HG02571 (cell line): ENCODE measurements around the gene DGCR6.
"Not testable (repeated sequence)": the region's sequence is repeated elsewhere in the genome, so short reads cannot be mapped to it uniquely, and the experiment has no call there.

Experiments used
- ATAC-seq: cut with Tn5 transposase; IDR thresholded peaks from one replicate; pipeline ENCODE4 v1.9.1; 2021; ENCODE audit warnings: mild to moderate bottlenecking, moderate library complexity; ENCODE audit not compliant: unreplicated experiment

DGCR6 gene

DNA sequence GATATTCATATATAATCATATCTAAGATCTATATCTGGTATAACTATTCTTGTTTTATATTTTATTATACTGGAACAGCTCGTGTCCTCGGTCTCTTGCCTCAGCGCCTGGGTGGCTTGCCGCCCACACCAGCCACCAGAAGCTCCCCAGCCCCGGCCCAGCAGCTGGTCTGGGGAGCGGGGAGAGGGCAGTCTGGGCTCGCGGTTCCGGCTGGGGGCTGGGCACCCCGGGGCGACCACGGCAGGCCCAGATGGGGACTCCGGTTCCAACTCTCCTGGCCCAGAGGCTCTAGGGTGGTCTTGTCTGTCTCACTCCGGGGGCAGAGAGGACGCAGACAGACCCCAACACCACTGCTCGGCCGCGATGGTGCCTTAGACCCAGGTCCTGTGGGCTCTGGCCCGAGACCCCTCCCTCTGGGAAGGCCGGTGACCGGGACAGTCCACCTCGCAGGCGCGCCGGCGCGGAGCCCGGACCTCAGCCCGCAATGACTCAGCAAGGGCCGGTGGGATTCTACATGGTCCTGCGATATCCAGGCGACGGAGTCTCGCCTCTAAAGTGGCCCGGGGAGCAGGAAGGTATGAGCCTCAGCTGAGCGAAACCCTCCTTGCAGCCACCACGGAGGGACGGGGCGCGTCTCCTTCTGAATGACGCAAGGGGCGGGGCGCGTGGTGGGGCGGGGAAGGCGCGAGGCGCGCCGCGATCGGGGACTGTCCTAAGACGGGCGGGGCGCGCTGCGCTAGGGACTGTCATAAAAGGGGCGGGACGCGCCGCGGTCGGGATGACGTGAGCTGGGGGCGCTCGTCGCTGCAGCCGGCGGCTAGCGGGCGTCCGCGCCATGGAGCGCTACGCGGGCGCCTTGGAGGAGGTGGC lies at the start of gene DGCR6:
Gene DGCR6, plus strand, starts transcription at position 781 of the 870 bp plus-strand sequence. Its CDS starts 55 bp downstream, at position 836.
- ATAC-seq, result peak; percentile 66

DNA sequence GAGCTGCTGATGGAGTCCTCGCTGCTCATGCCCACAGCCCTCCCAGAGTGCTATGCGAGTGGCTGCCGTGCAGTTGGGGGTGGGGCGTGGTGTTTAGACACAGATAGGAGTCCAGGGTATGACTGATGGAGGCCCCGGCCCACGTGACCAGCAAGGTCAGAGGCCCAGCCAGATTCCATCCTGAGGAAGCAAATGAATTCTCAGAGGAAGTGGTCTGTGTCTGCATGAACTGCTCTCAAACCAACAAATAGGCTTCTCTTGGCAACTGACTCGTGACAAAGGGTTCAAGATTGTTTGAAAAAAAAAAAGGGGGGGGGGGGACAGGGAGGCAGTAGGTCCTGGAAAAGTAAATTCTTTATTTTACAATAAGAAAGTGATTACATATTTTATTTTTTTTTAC lies 46.8 kb upstream of the DGCR6 start:
- ATAC-seq, result not testable (repeated sequence)

DNA sequence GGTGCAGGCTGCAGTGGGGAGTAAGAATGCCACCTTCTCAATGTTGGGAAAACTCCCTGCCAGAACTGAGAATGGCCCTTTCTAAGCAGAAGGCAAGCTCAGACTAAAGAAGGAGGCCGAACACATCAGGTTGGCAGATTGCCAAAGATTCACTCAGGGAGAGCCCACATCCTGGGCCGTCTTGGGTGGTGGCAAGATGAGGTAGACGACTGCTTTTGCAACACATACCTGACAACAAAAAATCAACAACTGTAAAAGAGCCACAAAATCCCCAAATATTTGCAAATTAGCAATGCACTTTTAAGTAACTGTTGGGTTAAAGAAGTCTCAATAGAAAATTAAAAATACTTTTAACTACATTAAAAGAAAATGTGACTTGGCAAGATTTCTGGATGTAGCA lies 24.9 kb upstream of the DGCR6 start:
- ATAC-seq, result not testable (repeated sequence)

DNA sequence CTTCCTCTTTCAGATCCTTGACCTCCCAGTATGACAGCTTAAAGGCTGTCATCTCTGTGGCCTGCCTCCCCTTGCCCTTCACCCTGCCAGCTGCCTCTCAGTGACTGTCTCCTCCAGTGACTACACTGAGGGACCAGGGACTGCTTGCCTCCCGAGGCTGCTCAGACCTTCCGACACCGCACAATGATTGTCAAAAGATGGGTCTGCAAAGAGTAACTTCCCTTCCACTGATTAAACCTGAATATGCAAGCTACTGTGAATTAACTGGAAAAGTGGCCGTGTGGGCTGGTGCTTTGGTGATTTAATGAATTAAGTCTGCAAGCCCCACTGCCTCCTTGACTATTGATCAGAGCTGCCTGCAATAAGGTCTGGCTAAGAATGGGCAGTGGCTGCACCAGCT lies 21.7 kb upstream of the DGCR6 start:
- not testable (repeated sequence) for ATAC-seq

DNA sequence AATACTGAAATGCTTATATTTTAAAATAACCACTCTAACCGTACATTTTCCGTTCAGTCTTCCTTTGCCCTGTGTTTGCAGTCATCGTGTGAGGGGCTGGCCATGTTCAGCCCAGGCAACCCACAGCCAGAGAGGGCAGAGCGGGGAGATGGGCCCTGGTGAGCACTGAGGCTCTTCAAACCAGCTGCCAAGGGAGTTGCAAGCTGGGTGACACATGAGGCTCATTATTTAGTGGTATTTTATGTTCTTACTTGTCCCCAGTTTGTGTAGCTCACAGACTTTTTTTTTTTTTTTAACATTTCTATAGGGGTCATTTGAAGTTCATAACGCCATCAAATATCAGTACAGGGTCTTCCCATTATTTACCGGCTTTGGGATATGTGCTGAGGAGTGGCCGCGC lies 18.0 kb upstream of the DGCR6 start:
- no peak for ATAC-seq

DNA sequence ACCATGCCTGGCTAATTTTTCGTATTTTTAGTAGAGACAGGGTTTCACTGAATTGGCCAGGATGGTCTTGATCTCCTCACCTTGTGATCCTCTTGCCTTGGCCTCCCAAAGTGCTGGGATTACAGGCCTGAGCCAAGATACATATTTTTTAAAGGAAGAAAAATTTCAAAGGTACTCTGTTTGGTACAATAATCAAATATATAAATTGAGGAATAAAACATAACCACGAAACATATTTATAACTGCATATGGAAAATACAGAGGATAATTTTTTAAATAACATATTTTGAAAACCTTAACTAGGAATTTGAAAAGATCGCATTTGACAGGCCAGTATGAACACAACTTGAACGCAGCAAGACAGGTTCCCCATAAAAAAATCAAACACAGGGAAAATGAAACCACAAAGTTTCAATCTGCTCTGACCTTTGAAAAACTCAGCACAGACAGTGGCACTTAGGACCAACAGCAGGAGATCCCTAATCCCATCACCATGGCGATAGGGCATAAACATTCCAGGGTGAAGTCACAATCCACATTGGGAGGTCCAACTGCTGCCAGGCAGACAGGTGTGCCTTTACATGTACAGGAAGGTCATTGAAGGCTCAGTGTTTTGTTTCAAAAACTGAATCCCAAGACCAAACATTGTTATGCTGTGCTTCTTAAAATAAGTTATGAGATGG lies 15.5 kb upstream of the DGCR6 start:
- ATAC-seq, result not testable (repeated sequence)

DNA sequence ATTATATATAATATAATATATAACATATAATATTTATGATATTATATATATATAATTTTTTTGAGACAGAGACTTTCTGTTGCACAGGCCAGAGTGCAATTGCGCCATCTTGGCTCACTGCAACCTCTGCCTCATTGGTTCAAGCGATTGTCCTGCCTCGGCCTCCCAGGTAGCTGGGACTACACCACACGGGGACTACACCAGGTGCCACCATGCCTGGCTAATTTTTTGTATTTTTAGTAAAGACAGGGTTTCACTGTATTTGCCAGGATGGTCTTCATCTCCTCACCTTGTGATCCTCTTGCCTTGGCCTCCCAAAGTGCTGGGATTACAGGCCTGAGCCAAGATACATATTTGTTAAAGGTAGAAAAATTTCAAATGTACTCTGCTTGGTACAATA lies 12.3 kb upstream of the DGCR6 start:
- not testable (repeated sequence) for ATAC-seq

DNA sequence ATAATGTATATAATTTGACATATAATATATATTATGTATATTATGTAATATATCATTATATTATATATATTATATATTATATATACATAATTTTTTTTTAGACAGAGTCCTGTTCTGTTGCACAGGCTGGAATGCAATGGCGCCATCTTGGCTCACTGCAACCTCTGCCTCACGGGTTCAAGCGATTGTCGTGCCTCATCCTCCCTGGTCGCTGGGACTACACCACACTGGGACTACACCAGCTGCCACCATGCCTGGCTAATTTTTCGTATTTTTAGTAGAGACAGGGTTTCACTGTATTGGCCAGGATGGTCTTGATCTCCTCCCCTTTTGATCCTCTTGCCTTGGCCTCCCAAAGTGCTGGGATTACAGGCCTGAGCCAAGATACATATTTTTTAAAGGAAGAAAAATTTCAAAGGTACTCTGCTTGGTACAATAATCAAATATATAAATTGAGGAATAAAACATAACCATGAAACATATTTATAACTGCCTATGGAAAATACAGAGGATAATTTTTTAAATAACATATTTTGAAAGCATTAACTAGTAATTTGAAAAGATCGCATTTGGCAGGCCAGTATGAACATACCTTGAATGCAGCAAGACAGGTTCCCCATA lies 10.0 kb upstream of the DGCR6 start:
- ATAC-seq, result not testable (repeated sequence)

DNA sequence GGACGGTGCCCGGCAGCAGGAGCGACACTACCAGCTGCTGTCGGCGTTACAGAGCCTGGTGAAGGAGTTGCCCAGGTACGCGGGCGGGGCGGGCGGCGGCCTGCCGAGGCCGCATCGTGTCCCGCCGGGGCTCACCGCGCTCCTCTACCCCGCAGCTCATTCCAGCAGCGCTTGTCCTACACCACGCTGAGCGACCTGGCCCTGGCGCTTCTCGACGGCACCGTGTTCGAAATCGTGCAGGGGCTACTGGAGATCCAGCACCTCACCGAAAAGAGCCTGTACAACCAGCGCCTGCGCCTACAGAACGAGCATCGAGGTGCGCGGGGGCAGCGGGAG lies 258 bp downstream of the DGCR6 start:
- ATAC-seq, result peak; percentile 11

DNA sequence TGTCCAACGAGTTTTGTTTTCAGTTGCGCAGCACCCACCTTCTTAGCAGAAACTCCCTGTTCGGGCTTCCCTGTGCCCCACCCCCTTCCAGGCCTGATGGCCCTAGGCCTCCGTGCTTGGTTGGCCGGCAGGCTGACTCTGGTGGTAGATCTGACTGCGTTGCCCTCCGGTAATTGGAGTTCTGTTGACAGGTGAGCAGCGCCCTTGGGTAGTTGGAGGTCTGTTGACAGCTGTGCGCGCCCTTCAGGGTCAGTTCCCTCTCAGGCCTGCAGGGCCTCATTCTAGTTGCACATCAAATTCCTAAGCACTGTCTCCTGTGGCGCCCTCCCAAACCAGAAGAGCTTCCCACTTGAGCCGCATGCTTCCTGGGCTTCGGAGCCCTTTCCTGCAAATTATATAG lies 776 bp downstream of the DGCR6 start:
- ATAC-seq, result no peak

DNA sequence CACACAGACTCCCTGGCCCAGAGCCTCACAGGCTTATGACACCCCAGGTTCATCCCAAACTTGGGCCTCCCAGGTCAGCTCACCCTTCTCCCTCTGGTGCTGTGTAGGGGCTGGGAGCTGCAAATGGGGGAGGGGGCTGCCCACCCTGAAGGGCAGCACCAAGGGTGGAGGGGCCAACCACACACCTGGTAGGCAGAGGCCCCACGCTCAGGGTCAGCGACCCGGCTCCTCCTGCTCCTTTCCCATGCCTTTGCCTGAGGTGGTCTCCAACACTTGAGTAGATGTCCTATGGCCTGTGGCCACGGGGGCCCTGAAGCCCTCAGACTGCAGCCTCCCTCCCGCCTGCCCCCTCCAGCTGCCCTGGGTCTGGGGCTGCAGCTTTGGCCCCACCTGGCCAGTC lies 3.4 kb downstream of the DGCR6 start:
- ATAC-seq, result no peak

DNA sequence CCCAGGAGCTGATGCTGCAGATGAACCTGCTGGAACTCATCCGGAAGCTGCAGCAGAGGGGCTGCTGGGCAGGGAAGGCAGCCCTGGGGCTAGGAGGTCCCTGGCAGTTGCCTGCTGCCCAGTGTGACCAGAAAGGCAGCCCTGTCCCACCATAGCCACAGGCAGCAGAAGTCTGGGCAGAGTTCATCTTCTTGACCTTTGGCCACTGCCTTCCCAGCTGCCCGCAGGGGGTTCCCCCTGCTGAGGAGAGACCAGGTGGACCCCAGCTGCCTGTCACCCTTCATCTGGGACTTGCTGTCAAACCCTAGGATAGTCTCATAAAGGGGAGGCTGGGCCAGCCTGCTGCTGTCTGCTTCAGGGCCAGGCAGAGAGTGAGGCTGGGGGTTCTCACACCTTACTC lies 5.4 kb downstream of the DGCR6 start:
- not testable (repeated sequence) for ATAC-seq

DNA sequence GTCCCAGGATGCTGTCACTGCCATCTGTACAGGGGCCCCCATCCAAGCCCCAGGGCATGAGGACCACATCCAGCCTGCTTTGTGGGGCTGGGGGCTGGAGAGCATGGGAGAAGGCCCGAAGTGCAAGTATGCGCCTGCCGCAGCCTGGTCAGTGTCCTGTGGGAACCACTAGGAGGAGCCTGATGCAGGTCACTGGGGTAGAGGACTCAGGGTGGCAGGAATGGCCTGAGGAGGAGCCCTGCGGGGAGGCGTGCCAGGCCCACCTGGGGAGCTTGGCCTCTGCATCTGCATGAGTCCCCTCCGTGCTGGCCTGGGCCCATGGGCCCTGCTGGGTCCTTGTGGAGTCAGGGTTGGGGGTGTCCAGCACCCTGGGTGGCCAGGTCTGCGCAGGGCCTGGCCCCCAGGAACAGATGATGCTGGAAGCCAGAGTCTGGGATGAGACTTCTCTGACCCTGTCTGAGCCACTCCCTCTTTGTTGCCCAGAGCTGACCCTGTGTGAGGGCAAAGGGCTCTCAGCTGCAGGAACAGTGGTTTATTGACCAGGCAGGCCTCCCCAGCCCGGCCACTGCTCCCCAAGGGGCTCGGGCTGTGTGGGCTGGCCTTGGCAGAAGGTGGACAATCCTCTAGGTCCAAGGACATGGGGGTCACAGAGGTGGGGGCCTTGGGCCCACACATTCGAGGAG lies 6.3 kb downstream of the DGCR6 start:
- not testable (repeated sequence) for ATAC-seq

DNA sequence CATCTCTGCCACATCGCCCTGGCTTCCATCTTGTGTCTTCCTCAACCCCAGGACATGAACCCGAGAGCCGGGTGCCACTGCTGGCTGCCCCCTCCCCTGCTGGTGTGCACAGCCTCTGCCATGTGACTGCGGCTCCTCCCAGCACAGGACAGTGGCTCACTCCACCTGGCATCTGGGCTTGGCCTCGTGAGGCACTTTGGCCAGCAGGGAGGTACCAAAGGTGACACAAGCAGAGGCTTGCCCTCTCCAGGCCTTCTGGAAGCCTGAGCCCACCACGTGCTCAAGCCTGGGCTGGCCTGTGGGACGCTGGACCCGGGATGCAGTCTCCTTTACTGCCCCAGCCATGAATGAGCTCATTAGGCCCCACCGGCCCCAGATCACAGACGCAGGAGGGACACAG lies 8.4 kb downstream of the DGCR6 start:
- ATAC-seq, result not testable (repeated sequence)

DNA sequence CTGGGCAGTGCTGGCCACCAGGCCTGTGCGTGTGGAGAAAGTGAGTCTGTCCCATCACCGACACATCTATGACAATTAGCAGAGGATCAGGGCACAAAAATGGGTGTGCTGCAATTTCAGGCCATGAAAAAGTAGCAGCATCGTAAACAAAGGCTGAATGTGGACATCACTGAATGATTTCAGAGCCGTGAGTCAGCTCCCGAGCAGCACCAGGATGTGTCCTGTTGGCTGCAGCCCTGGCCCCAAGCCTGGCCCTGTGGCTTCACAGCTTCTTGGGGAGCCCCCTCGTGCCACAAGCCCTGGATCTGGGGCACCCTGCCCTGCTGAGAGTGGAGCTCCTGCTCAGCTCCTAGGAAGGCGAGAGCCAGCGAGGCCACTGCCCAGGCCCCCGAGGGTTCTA lies 9.4 kb downstream of the DGCR6 start:
- ATAC-seq, result not testable (repeated sequence)

DNA sequence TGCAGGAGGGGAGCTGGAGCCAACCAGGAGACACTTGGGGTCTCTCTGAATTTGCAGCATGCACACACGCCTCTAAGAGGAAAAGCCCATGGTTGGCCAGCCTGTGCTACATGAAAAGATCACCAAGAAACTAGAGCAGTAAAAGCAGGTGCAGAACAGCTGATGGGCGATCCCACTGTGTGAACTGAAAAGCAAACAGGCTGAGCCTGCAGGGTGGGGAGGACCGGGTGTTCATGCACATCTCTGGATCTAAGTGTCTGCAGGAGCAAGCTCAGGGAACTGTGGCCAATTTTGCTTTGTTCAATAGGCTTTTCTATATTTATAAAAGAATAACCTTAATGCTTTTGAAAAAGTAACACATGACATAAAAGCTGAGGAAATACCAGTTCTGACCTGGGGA lies 11.7 kb downstream of the DGCR6 start:
- ATAC-seq, result not testable (repeated sequence)

DNA sequence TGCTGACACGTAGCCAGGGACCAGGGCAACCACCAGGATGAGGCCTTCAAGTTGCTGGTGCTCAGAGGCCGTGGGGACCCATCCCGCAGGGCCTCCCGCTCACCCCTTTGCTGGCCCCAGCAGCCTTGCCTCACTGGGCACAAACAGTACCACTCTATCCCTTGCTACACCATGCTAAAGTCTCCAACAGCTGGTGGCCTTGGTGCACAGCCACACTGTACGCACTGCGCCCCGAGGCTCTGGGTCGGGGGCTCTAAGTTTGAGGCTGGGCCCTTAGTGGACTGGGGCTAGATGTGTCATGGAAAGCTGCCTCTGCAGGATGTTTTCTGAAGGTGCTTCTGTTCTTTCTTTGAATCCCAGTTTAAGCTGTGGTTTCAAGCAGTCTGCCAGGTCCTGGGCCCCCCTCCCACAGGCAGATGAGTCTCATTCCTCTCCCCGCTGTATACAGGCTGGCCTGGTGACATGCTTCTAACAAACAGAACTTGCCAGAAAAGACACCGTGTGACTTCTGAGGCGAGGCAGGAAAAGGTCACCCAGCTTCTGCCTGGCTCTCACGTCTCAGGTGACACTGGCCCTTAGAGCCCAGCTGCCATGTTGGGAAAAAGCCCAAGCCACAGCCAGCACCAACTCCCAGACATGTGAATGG lies 14.3 kb downstream of the DGCR6 start:
- not testable (repeated sequence) for ATAC-seq

DNA sequence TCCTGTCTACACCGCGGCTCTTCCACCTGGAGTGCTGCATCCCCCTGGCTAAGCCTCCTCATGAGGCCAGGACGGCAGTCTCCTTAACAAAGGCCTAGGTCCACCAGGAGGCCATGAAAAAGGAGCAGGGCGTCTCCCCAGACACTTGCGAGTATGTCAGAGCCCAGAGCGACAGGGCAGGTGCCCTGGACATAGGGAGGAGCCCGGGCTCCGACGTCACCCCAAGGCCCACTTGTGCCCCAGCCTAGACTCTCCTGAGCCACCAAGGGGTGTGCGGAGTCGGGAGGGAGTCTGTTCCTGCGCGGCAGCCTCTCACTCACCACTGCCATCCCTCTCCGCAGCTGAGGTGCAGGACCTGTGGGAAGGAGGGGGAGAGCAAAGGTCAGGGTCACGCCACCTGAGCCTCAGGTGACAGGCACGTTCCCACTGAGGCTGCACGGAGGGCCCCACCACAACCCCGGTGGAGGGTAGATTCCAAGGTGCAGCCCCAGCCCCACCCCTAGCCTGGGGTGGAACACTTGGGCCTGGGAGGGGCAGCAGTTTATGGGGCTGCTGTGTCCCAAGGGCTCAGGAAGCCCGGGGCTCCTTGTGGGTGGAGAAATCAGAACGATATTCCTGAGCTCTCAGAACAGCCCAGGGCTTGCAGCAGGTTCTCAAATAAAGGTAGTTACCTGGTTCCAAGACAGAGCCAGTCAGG lies 19.4 kb downstream of the DGCR6 start:
- ATAC-seq, result no peak

DNA sequence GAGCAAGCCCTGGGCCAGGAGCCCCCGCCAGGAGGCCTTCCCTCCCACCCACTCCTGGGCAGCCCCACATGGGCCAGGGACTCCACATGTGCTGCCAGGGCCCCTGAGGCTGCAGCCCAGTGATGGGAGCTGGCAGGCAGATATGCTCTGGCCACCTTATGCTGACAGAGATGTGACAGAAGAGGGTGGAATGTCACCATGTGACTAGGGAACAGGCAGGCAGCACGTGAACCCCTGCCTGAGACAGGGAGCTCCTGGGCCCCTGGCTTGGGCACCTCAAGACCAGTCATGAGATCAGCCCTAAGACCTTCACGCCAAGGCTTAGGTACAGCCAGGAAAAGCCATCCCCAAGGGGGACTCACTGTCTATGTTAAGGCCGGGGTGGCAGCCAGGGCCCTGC lies 20.9 kb downstream of the DGCR6 start:
- ATAC-seq, result no peak

DNA sequence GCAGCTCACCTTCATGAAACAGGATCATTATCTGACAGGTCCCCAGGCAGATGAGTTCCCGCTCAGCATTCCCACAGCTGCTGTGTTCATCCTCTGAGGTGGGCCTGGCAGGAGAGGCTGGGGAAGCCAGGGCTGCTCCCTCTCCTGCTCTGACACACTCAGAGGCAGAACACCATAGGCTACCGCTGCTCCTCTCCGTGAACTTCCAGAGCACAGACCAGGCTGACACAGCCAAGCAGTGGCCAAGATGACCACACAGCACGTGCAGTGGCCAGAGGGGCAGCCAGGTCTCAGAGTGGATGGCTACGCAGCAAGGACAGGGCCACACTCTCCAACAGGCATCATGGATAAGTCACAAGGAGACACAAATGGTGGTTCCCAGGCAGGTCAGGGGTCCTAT lies 21.5 kb downstream of the DGCR6 start:
- no peak for ATAC-seq
